H1 (cell line): ENCODE measurements around the gene RIPK4. TPM values are rescaled to one million over a fixed set of nuclear protein-coding genes. Genes with fewer than 3 reads are reported as not detected.
A peak's percentile ranks its signal among the peaks of the same experiment; 100 is the strongest.

Source experiments
- CTCF ChIA-PET: fragments of 300-600 bp; sonication (Branson Sonifier 250); formaldehyde crosslinking; loops from one replicate; lab custom pipeline; 2021; ENCODE audit not compliant: partially characterized antibody; lab: Charles Lee
- POLR2A ChIA-PET: fragments of 300-600 bp; sonication (Branson Sonifier 250); formaldehyde crosslinking; loops from one replicate; lab custom pipeline; 2021; ENCODE audit warnings: inconsistent platforms; ENCODE audit not compliant: partially characterized antibody; lab: Charles Lee
- DNase-seq, 2 experiments: peaks; one replicate each; pipeline versions ENCODE4 v3.0.0 to v3.0.0-alpha.2; 2010 to 2022; ENCODE audit warnings: low spot score in 2 of 2, low read depth in 1 of 2, mixed read lengths in 1 of 2
- FAIRE-seq: peaks from 2 replicates; lab custom pipeline; 2011; peaks lifted over from hg19 to GRCh38; lab: Jason Lieb, UNC
- H2AFZ ChIP-seq: 2 replicates; pipeline ENCODE4 v1.8.1; 2012; ENCODE audit warnings: low read length, inconsistent platforms
- H2AK5ac ChIP-seq: 2 replicates; pipeline ENCODE4 v1.6.1; 2013; ENCODE audit warnings: low read depth, low read length
- H2BK120ac ChIP-seq: replicated peaks from 2 replicates; pipeline ENCODE3; 2013; ENCODE audit warnings: low read depth, low read length, inconsistent platforms
- H2BK12ac ChIP-seq: 2 replicates; pipeline ENCODE4 v1.6.1; 2013; ENCODE audit warnings: low read depth, low read length
- H2BK15ac ChIP-seq: 2 replicates; pipeline ENCODE4 v1.6.1; 2013; ENCODE audit warnings: low read length
- H2BK20ac ChIP-seq: 2 replicates; pipeline ENCODE4 v1.6.1; 2013; ENCODE audit warnings: low read length
- H2BK5ac ChIP-seq: 2 replicates; pipeline ENCODE4 v1.6.1; 2013; ENCODE audit warnings: low read depth, low read length
- H3K14ac ChIP-seq: 2 replicates; pipeline ENCODE4 v1.6.1; 2013; ENCODE audit warnings: inconsistent platforms; ENCODE audit not compliant: insufficient read length
- H3K18ac ChIP-seq: 2 replicates; pipeline ENCODE4 v1.6.1; 2013; ENCODE audit warnings: low read length; ENCODE audit errors: extremely low read depth
- H3K23ac ChIP-seq: 2 replicates; pipeline ENCODE4 v1.6.1; 2013; ENCODE audit warnings: inconsistent platforms; ENCODE audit not compliant: insufficient read length
- H3K23me2 ChIP-seq: 2 replicates; pipeline ENCODE4 v1.6.1; 2013; ENCODE audit warnings: low read depth, low read length
- H3K27ac ChIP-seq: 2 replicates; pipeline ENCODE4 v1.6.1; 2011; ENCODE audit warnings: low read depth, low read length, inconsistent platforms
- H3K27me3 ChIP-seq, 4 experiments: replicated peaks in 1 of 4; 1 replicate in 1 of 4; 2 replicates in 3 of 4; pipeline versions ENCODE4 v1.6.1 to v1.8.1; 2011 to 2013; ENCODE audit warnings: low read length in 3 of 4, mild to moderate bottlenecking in 3 of 4, inconsistent platforms in 2 of 4, mixed read lengths in 2 of 4, moderate library complexity in 1 of 4; ENCODE audit not compliant: control insufficient read depth in 3 of 4, insufficient read depth in 3 of 4; ENCODE audit errors: extremely low read depth in 1 of 4
- H3K36me3 ChIP-seq, 4 experiments: 2 replicates each; pipeline versions ENCODE4 v1.6.1 to v1.8.1; 2011 to 2013; ENCODE audit warnings: mild to moderate bottlenecking in 4 of 4, low read length in 3 of 4, moderate library complexity in 2 of 4, control low read depth in 1 of 4, inconsistent platforms in 1 of 4; ENCODE audit not compliant: insufficient read depth in 4 of 4, control insufficient read depth in 2 of 4
- H3K4ac ChIP-seq: replicated peaks from 2 replicates; pipeline ENCODE3; 2013; ENCODE audit warnings: low read length, low read depth, mixed read lengths, inconsistent platforms; ENCODE audit not compliant: insufficient read length
- H3K4me1 ChIP-seq, 4 experiments: replicated peaks in 1 of 4; 1 replicate in 1 of 4; 2 replicates in 3 of 4; pipeline versions ENCODE4 v1.6.1 to v1.8.1; 2011 to 2013; ENCODE audit warnings: low read length in 3 of 4, inconsistent platforms in 2 of 4, mixed read lengths in 1 of 4; ENCODE audit not compliant: insufficient read depth in 4 of 4, control insufficient read depth in 3 of 4
- H3K4me2 ChIP-seq, 2 experiments: 2 replicates each; pipeline versions ENCODE4 v1.6.1 to v1.8.1; 2011 to 2013; ENCODE audit warnings: low read depth in 2 of 2, low read length in 2 of 2, control low read depth in 1 of 2, inconsistent platforms in 1 of 2, mild to moderate bottlenecking in 1 of 2; ENCODE audit not compliant: insufficient read depth in 1 of 2
- H3K4me3 ChIP-seq, 4 experiments: fragments of 200-600, 300-600 bp in 1 of 4; sonication (generic), shearing (Covaris generic), sonication (Bioruptor Twin) in 1 of 4; 2 replicates each; pipeline versions ENCODE4 v1.5.1 to v1.8.1; 2011 to 2016; ENCODE audit warnings: low read length in 4 of 4, low read depth in 3 of 4, control low read depth in 2 of 4, inconsistent platforms in 2 of 4, mild to moderate bottlenecking in 2 of 4, mixed read lengths in 1 of 4, moderate library complexity in 1 of 4; ENCODE audit not compliant: insufficient read depth in 2 of 4; ENCODE audit errors: extremely low read depth in 1 of 4
- H3K56ac ChIP-seq: replicated peaks from 2 replicates; pipeline ENCODE3; 2013; ENCODE audit warnings: low read depth, mild to moderate bottlenecking, mixed read lengths, low read length, inconsistent platforms; ENCODE audit not compliant: insufficient read length
- H3K79me1 ChIP-seq: 2 replicates; pipeline ENCODE4 v1.6.1; 2013; ENCODE audit warnings: low read depth, low read length, control low read depth
- H3K79me2 ChIP-seq, 2 experiments: 2 replicates each; pipeline versions ENCODE4 v1.6.1 to v1.8.1; 2012 to 2013; ENCODE audit warnings: low read length in 2 of 2, mild to moderate bottlenecking in 2 of 2, inconsistent platforms in 1 of 2; ENCODE audit not compliant: insufficient read depth in 2 of 2, control insufficient read depth in 1 of 2
- H3K9ac ChIP-seq, 4 experiments: replicated peaks in 1 of 4; 1 replicate in 1 of 4; 2 replicates in 3 of 4; pipeline versions ENCODE4 v1.6.1 to v1.8.1; 2011 to 2013; ENCODE audit warnings: low read depth in 3 of 4, low read length in 3 of 4, control low read depth in 2 of 4, mild to moderate bottlenecking in 2 of 4, moderate library complexity in 2 of 4, inconsistent platforms in 1 of 4; ENCODE audit errors: extremely low read depth in 1 of 4
- H3K9me3 ChIP-seq, 2 experiments: 2 replicates each; pipeline versions ENCODE4 v1.6.1 to v1.8.1; 2012 to 2013; ENCODE audit warnings: mild to moderate bottlenecking in 2 of 2, moderate library complexity in 2 of 2, control low read depth in 1 of 2, inconsistent platforms in 1 of 2, low read depth in 1 of 2, low read length in 1 of 2, mixed read lengths in 1 of 2; ENCODE audit not compliant: insufficient read depth in 2 of 2
- H4K20me1 ChIP-seq, 2 experiments: replicated peaks in 1 of 2; 2 replicates each; pipeline versions ENCODE3 to v1.8.1; 2011 to 2013; ENCODE audit warnings: inconsistent platforms in 2 of 2, low read length in 2 of 2, mild to moderate bottlenecking in 1 of 2; ENCODE audit not compliant: insufficient read depth in 2 of 2, control insufficient read depth in 1 of 2
- H4K5ac ChIP-seq: 2 replicates; pipeline ENCODE4 v1.6.1; 2013; ENCODE audit warnings: low read length, low read depth, mixed read lengths, inconsistent platforms; ENCODE audit not compliant: insufficient read length
- H4K8ac ChIP-seq: 2 replicates; pipeline ENCODE4 v1.8.0; 2013; ENCODE audit warnings: mild to moderate bottlenecking, moderate library complexity, low read length, inconsistent platforms; ENCODE audit not compliant: insufficient read depth; ENCODE audit errors: extremely low read depth
- H4K91ac ChIP-seq: replicated peaks from 2 replicates; pipeline ENCODE3; 2013; ENCODE audit warnings: low read length, mixed read lengths, inconsistent platforms; ENCODE audit not compliant: insufficient read length
- BRCA1 ChIP-seq: IDR thresholded peaks from 2 replicates; pipeline ENCODE4 v1.6.1; 2012; ENCODE audit warnings: low read depth, low read length, improper control_type of control experiment
- CBX8 ChIP-seq: fragments of 300-800, 300-1000 bp; sonication (generic); IDR thresholded peaks from 2 replicates; pipeline ENCODE4 v1.7.1; 2016; ENCODE audit warnings: low read depth, low read length, borderline replicate concordance
- EP300 ChIP-seq, 2 experiments: IDR thresholded peaks; 1 replicate in 1 of 2; 2 replicates in 1 of 2; pipeline ENCODE4 v1.6.1; 2011 to 2012; ENCODE audit warnings: low read depth in 2 of 2, low read length in 2 of 2, mild to moderate bottlenecking in 2 of 2, borderline replicate concordance in 1 of 2, inconsistent platforms in 1 of 2, moderate library complexity in 1 of 2
- FOSL1 ChIP-seq: IDR thresholded peaks from 2 replicates; pipeline ENCODE4 v1.6.1; 2011; ENCODE audit warnings: mild to moderate bottlenecking, low read depth, low read length, moderate library complexity; ENCODE audit not compliant: insufficient read depth
- RNF2 ChIP-seq: fragments of 200-900, 300-1000 bp; sonication (generic); IDR thresholded peaks from 2 replicates; pipeline ENCODE4 v1.7.1; 2016; ENCODE audit warnings: borderline replicate concordance, low read depth, mild to moderate bottlenecking, antibody characterized with exemption, low read length; ENCODE audit not compliant: poor library complexity, severe bottlenecking; ENCODE audit errors: missing control alignments
- RXRA ChIP-seq: IDR thresholded peaks from 2 replicates; pipeline ENCODE4 v1.6.1; 2011; ENCODE audit warnings: low read depth, mild to moderate bottlenecking, low read length, moderate library complexity; ENCODE audit not compliant: insufficient read depth
- SIX5 ChIP-seq: IDR thresholded peaks from 2 replicates; pipeline ENCODE4 v1.6.1; 2011; ENCODE audit warnings: mild to moderate bottlenecking, low read depth, low read length
- SRF ChIP-seq: IDR thresholded peaks from 2 replicates; pipeline ENCODE4 v1.6.1; 2011; ENCODE audit warnings: mild to moderate bottlenecking, low read depth, low read length, moderate library complexity
- TEAD4 ChIP-seq: IDR thresholded peaks from 2 replicates; pipeline ENCODE4 v1.6.1; 2012; ENCODE audit warnings: low read depth, low read length, inconsistent platforms, mixed read lengths
- WGBS, 2 experiments: shearing (Covaris generic) in 1 of 2; methylation state at CpG; one replicate each; pipeline versions ENCODE4 v1.1.6 to v1.1.7; 2013 to 2015; ENCODE audit warnings: low lambda C conversion rate in 2 of 2, mixed read lengths in 2 of 2, inconsistent platforms in 1 of 2, low coverage in 1 of 2, missing lambda C conversion rate in 1 of 2; ENCODE audit not compliant: insufficient replicate concordance in 2 of 2, insufficient coverage in 1 of 2, insufficient read length in 1 of 2; ENCODE audit errors: extremely low coverage in 1 of 2, missing lambda C conversion rate in 1 of 2; 5-methylcytosine and 5-hydroxymethylcytosine counted together
- polyA plus RNA-seq, 7 experiments: library from polyadenylated mRNA; depleted of rRNA in 3 of 7; stranded (reverse) in 5 of 7; unstranded in 2 of 7; fragments of >200 nt in 5 of 7; fragments of 200-250 nt in 2 of 7; gene quantifications; 1 replicate in 5 of 7; 2 replicates in 1 of 7; 4 replicates in 1 of 7; pipeline versions ENCODE4 v1.2.1 to v1.2.3, GENCODE V29; 2011 to 2013; ENCODE audit warnings: missing spikeins in 2 of 7, mixed read lengths in 2 of 7
- total RNA-seq: library from RNA; stranded (reverse); fragmentation: NEBNext Ultra II Directional; extraction: Animal tissue kit (Norgen Biotek cat#: 25700); gene quantifications from 2 replicates; pipeline ENCODE4 v1.2.1, GENCODE V29; 2021

The RIPK4 gene
- total and polyA plus RNA-seq, 2 of the 8 experiments (the other 6 are each of a cell fraction or from before 2014, with no cell fraction given), result 2.7 to 5.6 TPM

- H3K4me3 ChIP-seq, result no peak overlapping the region
- no peak overlapping the region for H3K4me2 ChIP-seq
- H3K27ac ChIP-seq, result no peak overlapping the region
- no peaks in the 10 kb centered on the region for H3K79me1 ChIP-seq
- H2BK120ac ChIP-seq, result no peak overlapping the region
- no peak overlapping the region for H3K9ac ChIP-seq
- DNase-seq (no peak), FAIRE-seq (no peak)
- no peak overlapping the region; the same call in 1 of the 2 replicates for H3K18ac ChIP-seq
- CTCF ChIA-PET, result interaction anchor here (0.6 kb wide), 1 partner anchor 257 kb away, joined by 3 read pairs; no protein-coding TSS in a partner anchor
- peak overlapping the region; percentile 62; the same call in 1 of the 2 replicates for H4K8ac ChIP-seq
- no peak overlapping the region for H2BK20ac ChIP-seq
- H3K9me3 ChIP-seq, result peaks cover 0 to 4% of the 10 kb centered on the region in 2 experiments; a peak in 1 of 4 replicates
- TF ChIP-seq BRCA1, result no peak
- TF ChIP-seq TEAD4, result no peak
- no peak for TF ChIP-seq SRF
- TF ChIP-seq EP300 (IDR thresholded peaks at IDR 0.05; ENCODE audit: borderline replicate concordance in 1 of 2, low read depth in 2 of 2, low read length in 2 of 2), result no peak
- TF ChIP-seq SIX5, result no peak
- TF ChIP-seq FOSL1, result no peak
- no peak for TF ChIP-seq CBX8
- TF ChIP-seq RNF2, result no peak
- TF ChIP-seq RXRA, result no peak
- H2BK12ac ChIP-seq, result peak overlapping the region; percentile 50; the same call in 1 of the 2 replicates
- H3K4ac ChIP-seq, result no peak overlapping the region
- H3K36me3 ChIP-seq, result peaks cover 5 to 10% (median 8%) of the 10 kb centered on the region in 4 experiments; a peak in 6 of 8 replicates
- no peak overlapping the region for H3K56ac ChIP-seq
- H2BK15ac ChIP-seq, result no peak overlapping the region
- H4K5ac ChIP-seq, result no peak overlapping the region
- peaks cover 2% of the 10 kb centered on the region in 2 experiments for H4K20me1 ChIP-seq
- H3K27me3 ChIP-seq, result no peaks in the 10 kb centered on the region
- POLR2A ChIA-PET, result no interaction called here
- no peak overlapping the region for H4K91ac ChIP-seq
- H2AK5ac ChIP-seq, result no peak overlapping the region
- peak overlapping the region; percentile 81; the same call in 1 of the 2 replicates for H2BK5ac ChIP-seq
- WGBS, 2 experiments, result 91% methylated on average over 14 of the region's 14 CpGs; no CpG with 5 or more reads in 1 of the 2 experiments
- peaks cover 0 to 3% (median 1%) of the 10 kb centered on the region in 4 experiments; a peak in 2 of 7 replicates for H3K4me1 ChIP-seq
- H3K23ac ChIP-seq, result no peak overlapping the region
- no peaks in the 10 kb centered on the region for H3K79me2 ChIP-seq
- no peak overlapping the region for H3K14ac ChIP-seq
- no peaks in the 10 kb centered on the region; the same call in 1 of the 2 replicates for H3K23me2 ChIP-seq
- H2AFZ ChIP-seq, result no peak overlapping the region
These were observed 29.7 kb upstream of the RIPK4 start for GRCh38 chr21:41796476-41797080.
